ENCODE results near the gene LGALS14. TPM values are rescaled to one million over a fixed set of nuclear protein-coding genes. Genes with fewer than 3 reads are reported as not detected.

The LGALS14 gene
- total and polyA plus RNA-seq, 2 of the 8 experiments (the other 6 are each of a cell fraction or from before 2014, with no cell fraction given): 0.50 to 0.77 TPM

GRCh38 chr19:39681416-39681815, 22.9 kb upstream of the LGALS14 start (continued):
- no peak for TF ChIP-seq TAF7 (optimal IDR thresholded peaks at IDR 0.05; ENCODE audit: borderline replicate concordance, low read depth, low read length)

Data from H1 (cell line).